Stimulated activated CD8-positive, alpha-beta memory T cell treated with anti-CD3 and anti-CD28 coated beads, Interleukin-15, amount 100 ng/mL, for 4 hours (primary cell): ENCODE measurements around the gene C14orf93.

ENCODE experiments used
- DNase-seq, 2 donors: peaks; one replicate each; pipeline ENCODE4 v3.0.0-alpha.2; 2020; ENCODE audit warnings: low read depth in 2 of 2

C14orf93 gene, protein sequence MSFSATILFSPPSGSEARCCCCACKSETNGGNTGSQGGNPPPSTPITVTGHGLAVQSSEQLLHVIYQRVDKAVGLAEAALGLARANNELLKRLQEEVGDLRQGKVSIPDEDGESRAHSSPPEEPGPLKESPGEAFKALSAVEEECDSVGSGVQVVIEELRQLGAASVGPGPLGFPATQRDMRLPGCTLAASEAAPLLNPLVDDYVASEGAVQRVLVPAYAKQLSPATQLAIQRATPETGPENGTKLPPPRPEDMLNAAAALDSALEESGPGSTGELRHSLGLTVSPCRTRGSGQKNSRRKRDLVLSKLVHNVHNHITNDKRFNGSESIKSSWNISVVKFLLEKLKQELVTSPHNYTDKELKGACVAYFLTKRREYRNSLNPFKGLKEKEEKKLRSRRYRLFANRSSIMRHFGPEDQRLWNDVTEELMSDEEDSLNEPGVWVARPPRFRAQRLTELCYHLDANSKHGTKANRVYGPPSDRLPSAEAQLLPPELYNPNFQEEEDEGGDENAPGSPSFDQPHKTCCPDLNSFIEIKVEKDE

DNA sequence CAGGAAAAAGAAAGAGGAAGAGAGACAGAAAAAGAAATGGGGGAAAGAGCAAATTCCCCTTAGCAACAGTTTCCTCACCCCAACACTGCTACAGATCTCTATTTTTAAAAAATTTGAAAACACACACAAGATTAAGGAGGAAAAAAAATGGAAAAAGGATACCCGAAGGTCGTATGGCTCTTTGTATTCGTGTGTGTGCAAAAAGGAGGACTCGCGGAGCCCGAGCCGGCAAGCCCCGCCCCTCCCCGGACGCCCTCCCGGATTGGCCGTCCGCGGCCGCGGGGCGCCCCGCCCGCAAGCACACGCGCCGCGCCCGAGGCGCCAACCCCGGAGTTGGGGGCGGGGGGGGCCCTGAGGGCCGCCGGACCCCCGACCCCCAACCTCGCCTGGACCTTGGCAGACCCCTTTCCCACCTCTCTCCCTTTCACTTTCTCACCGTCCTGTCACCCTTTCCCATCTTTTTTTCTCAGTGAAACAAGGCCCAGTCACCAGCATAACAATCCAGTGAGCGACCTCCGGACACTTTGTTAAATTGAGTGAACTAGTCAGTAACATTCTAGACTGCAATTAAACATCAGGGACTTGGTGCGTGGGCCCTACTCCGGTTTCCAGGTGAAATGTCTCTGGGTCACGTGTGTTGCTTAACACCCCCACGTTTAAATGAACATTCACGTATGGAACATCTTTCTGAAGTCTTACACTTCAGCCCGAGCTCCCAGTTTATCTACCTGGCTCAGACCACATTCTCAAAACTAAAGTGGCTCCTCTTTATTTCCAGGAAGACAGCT lies at the start of gene C14orf93:
TSS of gene C14orf93 (minus strand) at position 205 of the 788 bp plus-strand sequence. CDS start 11,120 bp downstream, outside the sequence.
- DNase-seq = peak; percentile 53 to 60

DNA sequence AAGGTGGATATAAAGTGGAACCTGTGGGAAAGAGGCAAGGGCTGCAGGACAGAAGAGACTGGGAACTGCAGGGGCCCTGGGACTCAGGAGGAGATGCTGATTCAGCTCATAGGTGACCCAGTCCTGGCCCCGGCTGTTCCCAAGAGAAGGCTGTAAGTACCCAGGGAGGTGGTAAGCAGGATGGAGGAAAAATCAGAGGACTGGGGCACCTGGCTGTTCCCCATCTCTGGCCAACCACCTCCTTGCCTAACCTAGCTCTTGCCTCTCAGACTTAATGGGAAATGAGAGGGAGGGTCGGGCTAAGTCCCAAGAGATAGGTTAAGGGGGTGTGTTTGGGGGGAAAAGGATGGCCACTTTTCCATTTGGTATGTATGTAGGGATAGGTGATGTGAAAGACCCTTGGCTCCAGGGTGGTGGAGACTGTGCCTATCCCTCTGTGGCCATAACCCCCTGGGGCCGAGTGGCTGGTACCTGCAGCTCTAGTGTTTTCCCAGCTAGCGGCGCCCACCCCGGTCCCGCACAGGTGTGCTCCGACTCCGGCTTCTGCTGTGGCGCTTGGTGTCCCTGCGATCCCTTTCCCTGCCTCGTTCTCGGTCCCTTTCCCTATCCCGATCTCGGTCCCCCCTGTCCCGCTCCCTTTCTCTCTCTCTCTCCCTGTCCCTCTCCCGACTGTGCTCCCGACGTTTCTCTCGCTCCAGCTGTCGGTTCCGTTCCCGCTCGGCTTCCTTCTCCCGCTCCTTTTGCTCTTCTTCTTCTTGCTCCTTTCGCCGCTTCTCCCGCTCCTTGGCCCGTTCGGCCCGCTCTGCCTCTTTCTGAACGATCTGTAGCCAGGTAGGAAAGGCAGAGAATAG lies 48.9 kb upstream of the C14orf93 start:
- no peak for DNase-seq

DNA sequence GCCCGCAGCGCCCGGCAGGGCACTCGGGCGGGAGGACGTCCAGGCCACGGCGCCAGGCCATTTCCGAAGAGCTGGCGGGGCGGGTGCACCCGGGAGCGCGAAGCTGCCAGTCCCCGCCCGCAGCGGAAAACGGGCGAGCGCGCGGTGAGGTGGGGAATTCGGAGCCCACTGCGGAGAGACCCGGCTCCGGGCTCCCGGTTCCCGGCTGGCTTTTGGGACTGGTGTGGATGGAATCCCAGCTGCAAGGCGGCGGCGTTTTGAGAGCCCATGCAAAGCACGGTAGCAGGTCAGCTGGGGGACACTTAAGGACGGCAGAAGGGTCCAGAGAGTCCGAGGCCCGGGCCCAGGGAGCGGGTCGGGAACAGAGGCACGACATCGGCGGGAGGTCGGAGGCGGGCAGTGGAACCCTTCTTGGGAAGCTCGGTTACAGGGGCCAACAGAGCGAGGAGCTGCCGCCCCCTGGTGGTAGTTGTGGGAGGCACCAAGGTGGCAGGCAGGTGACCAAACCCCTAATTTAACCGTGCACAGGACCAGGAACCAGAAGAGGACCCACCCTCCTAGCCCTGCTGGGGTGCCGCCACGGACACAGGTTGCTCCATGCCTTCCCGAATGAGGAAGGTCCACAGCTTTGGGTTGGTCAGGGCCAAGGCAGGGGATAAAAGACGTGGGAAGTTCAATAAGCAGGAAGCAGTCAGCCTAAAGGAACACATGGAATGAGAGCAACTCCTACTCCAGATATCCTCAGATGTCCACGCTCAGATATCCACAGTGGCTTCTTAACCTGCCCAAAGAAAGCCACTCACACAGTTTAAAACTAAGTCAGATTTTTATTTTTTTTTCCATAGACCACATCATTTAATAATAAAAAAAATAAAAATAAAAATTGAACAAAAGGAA lies 48.1 kb upstream of the C14orf93 start:
- DNase-seq = peak; percentile 66 to 74

DNA sequence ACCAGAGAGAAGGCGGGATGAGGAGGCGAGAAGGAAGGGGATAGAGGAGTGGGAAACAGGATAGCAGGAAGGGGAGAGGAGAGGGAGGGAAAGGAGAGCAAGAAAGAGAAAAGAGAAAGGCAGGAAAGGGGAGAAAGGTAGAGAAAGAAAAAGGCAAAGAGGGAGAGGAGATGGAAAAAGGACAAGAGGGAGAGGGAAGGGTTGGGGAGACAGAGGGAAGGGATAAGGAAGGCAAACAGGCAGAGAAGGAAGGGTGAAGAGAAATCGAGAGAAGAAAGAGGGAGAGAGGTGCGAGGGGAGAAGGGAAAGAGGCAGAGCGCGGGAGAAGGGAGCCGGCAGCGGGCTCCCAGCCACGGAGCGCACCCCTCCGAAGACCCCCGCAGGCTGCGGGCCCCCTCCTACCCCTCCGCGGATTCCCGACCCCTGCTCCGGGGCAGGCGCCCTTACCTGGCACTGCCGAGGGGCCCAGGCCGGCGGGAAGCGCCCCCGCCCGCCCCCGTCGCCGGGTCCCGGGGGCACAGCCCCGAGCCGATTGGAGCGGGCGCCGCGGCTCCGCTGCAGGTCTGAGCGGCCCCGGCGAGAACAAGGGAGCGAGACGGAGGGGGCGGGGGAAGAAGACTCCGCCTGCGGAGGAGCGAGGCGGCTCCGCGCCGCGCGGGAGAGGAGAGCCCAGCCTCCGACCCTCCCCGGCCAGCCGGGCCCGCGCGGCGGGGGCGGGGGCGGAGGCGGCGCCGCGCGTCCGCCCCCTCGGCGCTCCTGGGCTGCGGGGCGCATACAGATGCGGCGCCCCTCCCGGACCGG lies 47.2 kb upstream of the C14orf93 start, which contains the start of gene CDH24:
TSS of gene CDH24 (minus strand) at position 565 of the 801 bp plus-strand sequence. CDS start 1,787 bp downstream, outside the sequence.
- DNase-seq = peak; percentile 49

DNA sequence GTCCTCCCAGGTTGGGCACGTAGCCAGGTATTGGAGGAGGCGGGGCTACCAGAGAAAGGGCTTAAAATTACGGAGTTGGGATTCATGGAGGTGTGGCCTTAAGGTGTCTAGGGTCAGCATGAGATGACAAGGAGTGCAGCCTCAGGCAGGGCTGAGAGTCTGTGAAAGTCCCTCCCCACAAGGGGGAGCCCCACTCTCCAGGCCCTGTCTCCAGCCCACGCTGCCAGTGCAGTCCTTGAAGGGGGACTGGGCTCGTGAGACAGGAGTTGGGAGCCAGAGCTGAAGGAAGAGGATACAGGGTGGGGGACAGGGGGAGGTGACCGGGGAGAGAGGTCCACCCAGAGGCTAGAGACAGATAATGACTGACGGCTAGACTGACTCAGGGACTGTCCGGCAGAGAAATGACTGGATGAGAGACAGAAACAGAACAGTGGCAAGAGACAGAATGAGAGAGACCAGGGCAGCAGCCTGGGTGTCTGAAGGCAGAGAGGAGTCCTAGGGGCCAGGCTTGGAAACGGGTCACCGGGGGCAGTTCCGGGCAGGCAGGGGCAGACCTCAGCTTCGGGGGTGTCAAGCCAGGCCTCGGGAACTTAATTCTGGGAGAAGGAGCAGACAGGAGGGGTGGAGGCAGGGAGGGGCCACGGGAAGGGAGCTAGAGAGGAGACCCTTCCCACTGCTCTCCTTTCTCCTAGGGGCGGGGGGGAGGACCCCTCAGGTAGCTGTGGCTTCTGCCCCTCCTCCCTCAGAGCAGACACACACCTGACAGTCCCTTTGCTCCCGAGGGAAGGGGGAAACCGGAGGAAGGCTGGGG lies 46.4 kb upstream of the C14orf93 start:
- peak; percentile 41 to 45 for DNase-seq

DNA sequence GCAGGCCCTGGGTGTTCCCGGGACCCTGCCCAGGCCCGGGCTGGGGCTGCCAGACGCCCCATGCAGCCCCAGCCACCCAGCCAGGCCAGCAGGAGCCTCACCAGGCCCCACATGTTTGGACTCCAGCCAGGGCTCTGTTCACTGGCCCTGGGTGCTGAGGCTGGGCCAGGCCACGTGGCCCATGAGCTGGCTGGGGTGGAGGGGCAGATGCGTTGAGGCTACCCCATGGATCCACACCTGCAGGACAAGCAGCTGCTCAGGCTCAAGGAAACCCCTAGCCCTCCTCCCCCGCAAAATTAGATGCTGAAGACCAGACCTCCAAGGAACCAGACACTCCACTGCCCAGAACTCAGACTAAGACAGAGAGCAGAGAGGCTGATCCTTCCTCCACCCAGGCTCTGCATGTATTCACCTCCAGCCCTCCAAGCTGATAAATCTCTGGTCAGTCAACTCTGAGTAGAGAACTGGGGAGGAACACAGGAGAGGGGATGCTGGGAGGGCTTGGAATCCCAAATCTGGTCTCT lies 45.7 kb upstream of the C14orf93 start:
- no peak for DNase-seq

DNA sequence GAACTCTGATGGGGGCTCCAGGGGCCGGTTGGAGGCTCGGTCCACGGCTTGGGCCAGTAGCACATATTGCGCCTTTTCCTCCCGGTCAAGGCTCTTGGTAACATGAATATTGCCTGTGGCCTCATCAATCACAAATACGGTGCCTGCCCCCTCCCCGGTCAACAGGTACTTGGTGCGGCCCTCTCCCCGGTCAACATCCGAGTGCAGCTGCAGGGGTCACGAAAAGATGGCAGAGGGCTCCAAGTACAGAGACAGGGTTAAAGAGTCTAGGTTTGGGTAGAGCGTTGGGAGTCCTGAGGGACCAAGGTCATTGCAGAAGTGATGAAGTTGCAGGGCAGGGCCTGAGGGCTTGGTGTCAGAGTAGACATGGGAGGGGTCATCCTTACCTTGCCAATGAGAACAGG lies 45.2 kb upstream of the C14orf93 start:
- no peak for DNase-seq

DNA sequence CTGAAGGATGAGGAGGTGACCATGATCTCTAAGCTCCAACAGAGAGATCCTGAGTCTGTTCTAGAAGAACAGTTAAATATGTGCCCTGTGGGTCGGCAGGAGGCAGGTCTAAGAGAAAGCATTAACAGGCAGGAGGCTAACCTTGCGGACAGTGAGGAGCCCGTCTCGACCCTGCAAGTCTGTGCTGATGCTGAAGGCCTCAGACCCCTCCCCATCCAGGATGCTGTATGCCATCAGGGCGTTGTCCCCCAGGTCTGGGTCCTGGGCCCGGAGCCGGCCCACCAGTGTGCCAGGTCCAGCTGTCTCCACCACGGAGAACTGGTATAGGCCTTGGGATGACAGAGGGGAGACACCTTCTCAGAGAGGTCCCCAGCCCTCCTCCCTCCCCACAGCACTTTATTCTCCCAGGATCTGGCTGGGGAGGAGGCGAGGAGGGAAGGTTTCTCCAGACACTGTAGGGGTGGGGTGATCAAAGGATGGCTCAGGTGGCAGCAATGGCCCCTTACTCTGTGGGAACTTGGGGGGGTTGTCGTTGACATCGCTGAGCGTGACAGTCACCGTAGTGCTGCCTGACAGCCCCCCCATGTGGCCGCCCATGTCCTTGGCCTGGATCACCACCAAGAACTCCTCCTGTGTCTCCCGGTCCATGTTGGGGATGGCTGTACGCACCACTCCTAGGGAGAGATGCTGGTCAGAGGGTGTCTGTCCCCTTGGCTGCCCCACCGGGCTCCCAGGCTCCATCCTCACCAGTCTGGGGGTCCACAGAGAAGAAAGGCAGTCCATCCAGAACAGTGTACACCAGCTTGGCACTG lies 44.3 kb upstream of the C14orf93 start:
- no peak for DNase-seq

DNA sequence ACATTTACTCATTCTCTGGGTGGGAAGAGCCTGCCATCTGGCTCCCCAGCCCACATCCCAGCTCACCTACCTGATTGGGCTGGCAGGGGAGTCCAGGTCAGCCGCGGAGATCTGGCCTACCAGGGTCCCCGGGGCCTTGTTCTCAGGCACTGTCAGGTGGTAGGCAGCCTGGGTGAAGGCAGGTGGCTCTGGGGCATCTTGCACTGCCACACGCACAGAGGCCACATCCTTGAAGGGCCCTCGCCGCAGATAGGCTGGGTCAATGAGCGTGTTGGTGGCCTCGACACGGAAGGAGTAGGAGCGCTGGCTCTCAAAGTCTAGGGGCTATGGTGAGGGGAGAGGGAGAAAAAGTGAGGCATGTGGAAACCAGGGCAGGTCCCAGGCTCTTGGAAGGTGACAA lies 43.5 kb upstream of the C14orf93 start:
- DNase-seq = no peak

DNA sequence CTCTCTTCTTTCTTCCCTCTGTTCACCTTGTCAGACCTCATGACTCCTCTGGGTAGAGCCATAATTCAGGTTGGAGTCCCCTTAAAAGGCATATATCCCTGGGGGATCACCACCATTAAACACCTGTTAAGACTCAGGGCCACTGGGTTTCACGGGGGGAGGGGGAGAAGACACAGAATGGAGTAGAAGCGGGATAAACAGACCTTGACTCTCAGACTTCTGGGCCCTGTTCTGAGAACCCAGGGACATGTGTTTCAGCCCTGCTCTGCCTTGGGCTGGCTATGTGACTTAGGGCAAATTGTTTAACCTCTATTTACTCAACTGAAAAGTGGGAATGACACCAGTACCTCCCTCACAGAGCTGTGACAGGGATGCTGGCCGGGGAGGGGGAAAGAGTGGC lies 42.7 kb upstream of the C14orf93 start:
- DNase-seq = no peak

DNA sequence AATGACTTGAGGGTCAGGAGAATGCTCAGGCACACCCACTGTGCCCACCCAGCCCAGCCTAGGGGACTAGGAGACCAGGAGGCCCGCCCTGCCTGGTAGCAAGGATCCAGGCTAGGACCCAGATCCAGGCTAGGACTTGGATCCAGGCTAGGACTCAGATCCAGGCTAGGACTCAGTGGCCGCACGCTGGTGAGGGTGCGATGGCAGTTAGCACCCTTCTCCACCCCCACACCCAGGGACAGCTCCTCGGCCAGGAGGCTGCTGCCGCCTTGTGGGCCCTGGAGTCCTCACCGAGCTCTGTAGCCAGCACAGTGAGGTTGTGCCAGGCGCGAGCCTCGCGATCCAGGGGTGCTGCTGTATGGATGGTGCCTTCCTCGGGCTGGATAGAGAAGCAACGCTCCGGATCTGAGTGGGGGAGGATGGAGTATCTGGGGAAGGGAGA lies 42.3 kb upstream of the C14orf93 start:
- no peak for DNase-seq

DNA sequence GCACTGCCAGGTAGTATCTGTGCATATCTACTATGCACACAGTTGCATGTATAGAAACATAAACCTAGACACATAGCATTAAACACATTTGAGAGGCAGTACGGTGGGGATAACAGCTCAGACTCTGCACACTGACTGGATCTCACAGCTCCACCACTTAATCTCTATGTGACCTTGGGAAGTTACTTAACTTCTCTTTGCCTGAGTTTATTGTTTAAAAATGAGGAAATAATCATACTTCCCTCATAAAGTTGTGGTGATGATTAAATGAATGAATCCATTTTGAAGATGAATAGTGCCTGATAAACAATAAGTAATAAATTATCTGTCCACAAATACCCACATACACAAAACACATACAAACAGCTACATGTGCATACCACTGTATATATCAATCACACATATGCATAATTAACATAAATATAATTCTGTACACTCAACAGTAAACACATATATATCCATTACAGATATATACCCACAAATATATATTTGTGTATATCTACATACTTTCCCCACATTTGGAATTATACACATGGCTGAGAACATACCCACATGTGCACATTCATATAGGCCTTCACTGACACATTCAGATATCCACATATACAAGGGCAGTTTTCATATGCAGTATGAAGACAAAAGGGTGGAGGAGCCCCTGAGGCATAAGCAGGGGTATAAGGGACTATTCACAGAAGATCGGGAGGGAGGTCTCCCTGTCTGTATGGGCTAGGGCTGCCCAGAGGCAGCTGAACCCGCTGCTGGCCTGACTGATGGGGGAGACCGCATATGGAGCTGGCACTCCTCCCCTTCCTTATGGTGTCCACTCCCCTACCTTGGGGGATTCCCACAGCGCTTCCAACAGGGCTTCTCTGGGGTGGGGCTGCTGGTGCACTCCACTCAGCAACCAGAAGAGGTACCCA lies 41.5 kb upstream of the C14orf93 start:
- DNase-seq = no peak

DNA sequence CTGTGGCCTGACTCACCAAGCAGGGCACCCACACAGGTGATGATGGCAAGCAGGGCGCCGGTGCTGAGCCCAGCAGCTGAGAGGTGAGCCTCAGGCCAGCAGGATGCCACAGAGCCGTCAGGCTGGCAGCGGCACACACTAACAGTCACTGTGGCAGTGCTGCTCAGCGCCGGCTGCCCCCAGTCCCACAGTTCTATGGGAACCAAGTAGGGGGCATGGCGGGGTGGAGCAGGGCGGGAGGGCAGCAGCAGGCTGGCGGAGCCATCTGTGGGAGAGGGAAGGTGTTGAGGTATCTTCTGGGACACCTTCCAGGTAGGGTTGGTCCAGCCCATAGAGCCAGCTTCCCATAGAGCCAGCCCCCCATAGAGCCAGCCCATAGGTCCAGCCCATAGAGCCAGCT lies 39.1 kb upstream of the C14orf93 start:
- DNase-seq = no peak

DNA sequence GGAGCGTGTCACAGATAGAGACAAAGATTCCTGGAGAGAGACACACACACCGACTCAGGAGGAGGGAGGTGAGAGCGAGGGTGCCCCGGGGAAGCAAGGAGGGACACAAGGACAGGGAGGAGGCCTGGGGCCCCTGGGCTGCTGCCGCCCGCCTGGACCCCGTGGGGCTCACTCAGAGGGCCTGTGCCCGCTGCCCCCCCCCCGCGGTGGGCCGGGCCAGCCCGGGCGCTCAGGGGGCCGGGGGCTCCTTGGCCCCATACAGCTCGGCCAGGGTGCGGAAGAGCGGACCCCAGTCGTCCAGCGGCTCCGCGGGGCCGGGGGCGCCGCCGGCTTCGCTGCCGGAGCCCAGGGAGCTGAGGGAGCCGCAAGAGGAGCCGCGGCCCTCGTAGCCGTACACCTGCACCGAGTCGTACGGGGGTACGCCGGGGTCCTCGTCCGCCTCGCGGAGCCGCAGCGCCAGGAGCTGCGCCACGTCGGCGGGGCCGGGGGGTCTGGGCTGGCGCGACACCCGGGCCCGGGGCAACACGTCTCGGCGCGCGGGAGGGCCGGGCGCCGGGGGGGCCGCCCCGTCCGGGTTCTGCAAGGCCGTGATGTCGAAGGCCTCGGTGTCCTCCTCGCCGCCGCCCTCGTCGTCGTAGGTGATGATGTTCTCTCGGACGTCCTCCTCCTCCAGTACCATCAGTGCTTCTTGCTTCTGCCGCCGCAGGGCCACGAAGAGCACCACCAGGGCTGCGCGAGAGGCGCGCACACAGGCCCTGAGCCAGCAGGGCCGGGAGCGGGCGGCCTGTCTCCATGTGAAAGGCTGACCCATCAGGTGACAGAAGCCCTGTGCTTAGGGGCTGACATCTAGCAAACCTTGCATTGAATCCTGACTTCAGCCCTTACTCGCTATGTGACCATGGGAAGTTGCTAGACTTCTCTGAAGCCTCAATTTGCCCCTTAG lies 38.1 kb upstream of the C14orf93 start:
- DNase-seq = no peak

DNA sequence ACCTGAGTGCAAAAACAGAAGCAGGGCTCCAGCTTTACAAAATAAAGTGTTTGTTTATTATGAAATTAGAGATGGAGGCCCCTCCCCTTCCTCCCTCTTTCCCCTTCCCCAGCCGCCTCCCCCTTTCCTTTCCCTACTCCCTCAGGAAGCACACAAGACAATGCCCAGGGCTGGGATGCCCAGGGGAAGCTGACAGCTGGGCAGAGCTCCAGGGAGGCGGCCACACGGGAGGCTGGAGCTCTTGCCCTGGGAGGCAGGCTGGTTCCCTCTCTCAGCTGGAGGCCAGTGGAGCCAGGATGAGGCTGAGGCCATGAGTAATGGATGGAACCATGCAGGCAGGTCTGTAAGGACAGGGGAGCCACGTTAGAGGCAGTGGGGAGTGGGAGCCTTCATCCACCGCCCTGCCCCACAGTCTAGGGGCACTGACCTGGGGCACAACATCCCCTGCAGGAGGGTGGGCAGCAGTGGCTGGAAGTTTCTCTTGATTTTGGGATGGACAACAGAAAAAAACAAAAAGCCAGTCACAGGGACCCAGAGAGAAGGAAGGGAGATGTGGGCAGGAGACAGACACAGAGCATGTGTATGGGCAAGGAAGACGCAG lies 37.2 kb upstream of the C14orf93 start:
- no peak for DNase-seq
